ENCODE data around the gene HIF1AN. TPM values are rescaled to one million over a fixed set of nuclear protein-coding genes. Genes with fewer than 3 reads are reported as not detected.
"Not testable (repeated sequence)": the region's sequence is repeated elsewhere in the genome, so short reads cannot be mapped to it uniquely, and the experiment has no call there.

The HIF1AN gene
- total RNA-seq, 1 donor from 2014 or later = 13.0 TPM

DNA sequence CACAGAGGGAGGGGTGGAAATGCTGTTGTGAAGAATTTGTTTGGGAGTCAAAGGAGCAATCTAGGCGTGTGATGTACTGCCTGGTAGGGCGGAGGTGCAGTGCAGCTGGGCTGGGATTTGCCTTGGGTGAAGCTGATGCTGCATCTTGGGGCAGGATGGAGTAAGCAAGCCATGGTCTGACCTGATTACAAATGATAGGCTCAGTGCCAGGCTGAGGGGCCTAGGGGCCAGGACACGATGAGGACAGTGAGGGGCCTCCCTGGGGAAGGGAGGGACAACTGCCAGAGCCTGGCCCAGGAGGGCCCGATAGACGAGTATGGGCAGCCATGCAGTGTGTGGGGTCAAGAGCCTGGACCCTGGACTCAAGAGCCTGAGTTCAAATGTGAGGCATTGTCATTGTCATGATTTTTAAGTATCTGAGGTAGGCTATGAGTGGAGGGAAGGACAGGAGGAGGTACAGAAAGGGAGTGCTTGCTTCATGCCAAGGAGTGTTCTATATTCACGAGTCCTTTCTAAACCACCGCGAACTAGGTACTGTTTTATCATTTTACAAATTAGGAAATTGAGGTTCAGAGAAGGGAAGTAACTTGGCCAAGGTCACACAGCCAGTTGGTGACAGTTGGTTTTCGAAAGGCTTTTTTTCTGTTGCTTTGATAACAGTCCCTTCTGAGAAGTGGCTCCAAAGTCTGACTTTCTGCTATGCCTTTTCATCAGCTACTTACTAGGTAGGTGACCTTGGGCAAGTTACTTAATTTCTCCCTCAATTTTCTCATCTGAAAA is 29.7 kb downstream of the HIF1AN start:
- ATAC-seq = no peak
- no peak for DNase-seq (ENCODE audit: low spot score)

GRCh38 chr10:100566561-100566960 is 30.8 kb downstream of the HIF1AN start:
- ATAC-seq (no peak), DNase-seq (ENCODE audit: low spot score) (peak; percentile 21)

DNA sequence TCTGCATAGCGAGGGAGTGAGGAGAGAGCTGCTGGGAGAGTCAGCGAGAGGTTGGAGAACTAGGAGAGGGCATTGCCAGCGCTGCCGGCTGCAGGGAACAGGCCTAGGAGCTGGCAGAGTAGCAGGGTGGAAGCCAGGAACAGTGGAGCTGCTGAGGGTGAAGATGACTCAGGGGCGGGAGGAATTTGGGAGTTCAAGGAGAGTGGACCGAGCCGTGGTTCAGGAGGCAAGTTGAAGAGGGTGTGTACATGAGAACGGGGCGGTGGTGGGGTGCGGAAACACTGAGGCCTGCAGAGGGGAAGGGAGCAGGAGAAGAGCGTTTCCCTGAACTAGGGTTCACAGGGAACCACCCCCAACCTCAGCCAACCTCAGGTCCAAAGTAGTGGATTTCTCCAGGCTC is 31.5 kb downstream of the HIF1AN start:
- ATAC-seq (no peak), DNase-seq (ENCODE audit: low spot score) (peak; percentile 16)

- DNase-seq (ENCODE audit: low spot score) (peak; percentile 4), ATAC-seq (no peak)
Measured at GRCh38 chr10:100567826-100568225, 32.1 kb downstream of the HIF1AN start.

- DNase-seq (ENCODE audit: low spot score) (peak; percentile 16), ATAC-seq (no peak)
Measured at GRCh38 chr10:100568912-100569311, 33.2 kb downstream of the HIF1AN start.

DNA sequence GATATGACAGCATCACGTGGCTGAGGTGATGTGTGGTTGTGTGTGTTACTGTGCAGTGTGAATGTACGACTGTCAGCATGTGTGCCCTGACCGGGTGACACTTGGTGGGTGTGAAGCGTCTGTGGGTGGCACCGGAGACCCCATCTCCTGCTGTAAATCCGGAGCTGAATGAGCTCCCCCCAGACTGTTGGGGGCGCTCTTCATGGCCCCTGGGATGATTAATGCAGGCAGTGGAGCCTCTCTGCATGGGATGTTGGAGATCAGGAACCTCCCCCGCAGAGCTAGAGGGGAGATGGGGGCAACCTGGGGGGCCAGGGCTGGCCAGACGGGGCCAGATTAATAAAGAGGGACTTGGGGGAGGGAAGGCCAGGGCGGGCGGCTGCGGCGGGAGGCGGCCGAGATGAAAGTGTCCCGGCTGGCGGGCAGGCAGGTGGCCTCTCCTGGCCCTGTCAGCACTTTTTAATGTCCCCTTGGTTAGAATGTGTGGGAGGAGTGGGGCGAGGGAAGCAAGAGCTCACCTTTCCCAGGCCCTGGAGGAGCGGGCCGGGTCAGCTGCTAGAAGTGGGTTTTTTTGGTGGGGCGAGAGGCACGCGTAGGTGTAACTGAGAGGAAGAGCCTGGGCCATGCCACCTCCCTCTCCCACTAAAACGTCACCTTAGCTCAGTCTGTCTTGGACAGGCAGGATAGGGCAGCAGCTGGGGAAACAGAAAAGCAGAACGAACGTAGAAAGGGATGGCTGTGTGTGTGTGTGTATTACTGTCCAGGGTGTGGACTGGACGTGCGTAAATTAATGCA is 34.1 kb downstream of the HIF1AN start:
- peak; percentile 16 for DNase-seq (ENCODE audit: low spot score)
- ATAC-seq = no peak

DNA sequence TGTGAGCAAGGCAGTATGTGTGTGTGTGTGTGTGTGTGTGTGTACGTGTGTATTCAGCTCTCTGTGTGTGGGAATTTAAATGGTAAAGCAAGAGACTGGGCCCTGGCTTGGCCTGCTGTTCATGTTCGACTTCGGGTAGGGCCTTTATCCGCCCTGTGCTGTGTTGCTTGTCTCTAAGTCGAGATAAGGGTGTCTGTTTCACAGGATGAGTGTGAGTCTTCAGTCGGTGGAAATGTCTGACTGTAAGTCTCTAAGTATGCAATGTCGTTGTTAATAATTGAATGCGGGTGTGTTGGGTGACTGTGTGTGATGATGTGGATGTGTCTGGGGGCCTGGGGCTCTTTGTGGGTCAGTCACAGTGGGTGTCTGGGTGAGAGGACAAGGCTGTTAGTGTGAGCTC is 34.8 kb downstream of the HIF1AN start:
- ATAC-seq (no peak), DNase-seq (ENCODE audit: low spot score) (peak; percentile 6)

- ATAC-seq (no peak), DNase-seq (ENCODE audit: low spot score) (no peak)
Measured at GRCh38 chr10:100571084-100571856, 35.5 kb downstream of the HIF1AN start.

- not testable (repeated sequence) for DNase-seq (ENCODE audit: low spot score); ATAC-seq
Measured at GRCh38 chr10:100575146-100575545, 39.4 kb downstream of the HIF1AN start.

DNA sequence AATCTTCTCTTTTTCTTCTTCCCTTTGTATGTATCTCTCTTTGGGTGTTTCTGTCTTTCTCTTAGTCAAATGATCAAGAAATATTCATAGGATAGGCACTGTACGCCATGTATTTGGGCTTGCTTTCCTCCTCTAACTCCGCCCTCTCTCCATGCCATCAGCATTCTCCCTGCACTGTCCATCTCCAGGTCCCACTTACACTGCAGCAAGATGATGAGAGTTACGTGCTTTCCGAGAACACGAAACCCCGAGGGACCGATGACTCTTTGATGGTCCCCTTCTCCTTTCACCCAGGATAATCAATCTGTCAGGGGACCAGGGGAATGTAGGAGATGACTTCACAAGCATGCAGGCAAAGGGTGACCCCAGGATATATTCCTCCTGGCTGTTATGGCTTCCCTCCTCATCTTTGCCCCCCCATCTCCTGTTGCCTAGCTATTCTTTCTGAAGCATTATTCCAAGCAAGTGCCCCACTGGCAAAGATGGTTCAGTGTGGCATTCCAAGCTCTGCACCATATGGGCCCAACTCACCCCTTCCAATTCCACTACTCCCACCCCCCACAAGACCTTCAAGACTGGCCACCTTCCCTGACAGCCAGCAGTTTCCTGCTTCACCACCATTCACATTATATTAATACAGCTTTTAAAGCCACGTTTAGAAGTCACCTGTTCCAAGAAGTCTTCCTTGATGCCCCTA is 40.0 kb downstream of the HIF1AN start:
- ATAC-seq = no peak
- no peak for DNase-seq (ENCODE audit: low spot score)

DNA sequence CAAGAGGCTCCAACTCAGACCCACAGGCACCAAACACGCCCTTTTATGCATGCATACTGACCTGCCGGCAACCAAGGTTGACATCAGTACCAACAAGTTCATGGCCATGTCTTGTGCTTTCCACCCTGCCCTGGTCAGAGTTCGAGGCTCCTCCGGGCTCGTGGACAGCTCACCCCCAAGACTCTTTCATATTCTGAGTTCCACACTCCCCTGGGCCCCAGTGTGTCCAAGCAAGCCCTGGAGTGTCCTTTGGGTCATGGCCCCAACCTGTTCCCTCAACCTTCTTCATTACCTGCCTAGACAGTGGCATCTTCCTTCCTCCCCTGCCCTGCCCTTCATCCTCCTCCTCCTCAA is 40.5 kb downstream of the HIF1AN start:
- ATAC-seq = no peak
- DNase-seq (ENCODE audit: low spot score) = peak; percentile 11

- ATAC-seq = no peak
- DNase-seq (ENCODE audit: low spot score) = peak; percentile 21
Measured at GRCh38 chr10:100579261-100580090, 43.7 kb downstream of the HIF1AN start.

- DNase-seq (ENCODE audit: low spot score) (no peak), ATAC-seq (no peak)
Measured at GRCh38 chr10:100586959-100587358, 51.2 kb downstream of the HIF1AN start.

DNA sequence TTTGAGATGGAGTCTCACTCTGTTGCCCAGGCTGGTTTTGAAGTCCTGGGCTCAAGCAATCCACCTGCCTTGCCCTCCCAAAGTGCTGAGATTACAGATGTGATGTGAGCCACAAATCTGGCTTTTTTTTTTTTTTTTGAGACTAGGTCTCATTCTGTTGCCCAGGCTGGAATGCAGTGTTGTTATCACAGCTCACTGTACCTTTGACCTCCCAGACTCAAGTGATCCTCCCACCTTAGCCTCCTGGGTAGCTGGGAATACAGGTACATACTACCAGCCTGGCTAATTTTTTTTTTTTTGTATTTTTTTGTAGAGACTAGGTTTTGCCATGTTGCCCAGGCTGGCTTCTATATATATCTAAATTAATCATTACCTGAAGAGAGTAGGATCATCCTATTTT is 62.4 kb downstream of the HIF1AN start:
- DNase-seq (ENCODE audit: low spot score) = no peak
- ATAC-seq = no peak

DNA sequence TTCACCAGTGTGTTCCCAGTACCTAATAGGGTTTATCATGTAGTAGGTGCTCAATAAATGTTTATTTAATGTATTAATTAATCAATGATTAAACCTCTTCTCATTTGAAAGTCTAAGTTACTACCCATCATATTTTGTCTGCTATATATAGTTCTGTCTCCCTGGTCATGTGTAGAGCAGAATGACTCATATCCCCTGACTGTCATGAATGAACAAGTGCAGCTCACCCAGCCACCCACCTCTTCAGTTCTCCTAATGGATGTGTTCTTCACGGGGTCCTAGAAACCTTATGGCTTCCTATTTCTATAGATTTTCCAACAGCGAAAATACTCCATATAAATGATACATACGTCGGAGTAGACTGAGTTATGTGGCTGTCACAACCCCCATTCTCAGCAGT is 64.5 kb downstream of the HIF1AN start:
- ATAC-seq = no peak
- DNase-seq (ENCODE audit: low spot score) = no peak

DNA sequence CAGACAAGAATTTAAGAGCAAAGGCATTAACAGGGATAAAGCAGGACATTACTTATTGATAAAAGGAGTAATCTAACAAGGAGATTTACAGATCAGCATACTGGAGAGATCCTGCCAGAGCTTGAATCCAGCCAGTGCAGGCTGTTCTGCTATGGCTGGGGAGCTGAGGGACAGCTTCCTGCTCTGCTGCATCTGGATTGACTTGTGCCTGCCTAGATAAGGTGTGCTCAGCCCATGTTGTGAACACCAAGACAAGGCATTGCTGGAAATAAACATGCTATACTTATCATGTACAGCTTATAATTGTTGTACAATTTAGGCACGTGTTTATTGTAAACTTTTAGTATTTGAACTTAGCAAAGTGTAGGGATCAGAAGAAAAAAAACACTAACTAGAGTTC is 71.7 kb downstream of the HIF1AN start:
- ATAC-seq (no peak), DNase-seq (ENCODE audit: low spot score) (no peak)
